Measurements from ENCODE around the gene DOK1. TPM values are rescaled to one million over a fixed set of nuclear protein-coding genes. Genes with fewer than 3 reads are reported as not detected.

The DOK1 gene
- polyA plus RNA-seq, 3 donors: 48.0 to 53.6 (median 49.3) TPM

DNA sequence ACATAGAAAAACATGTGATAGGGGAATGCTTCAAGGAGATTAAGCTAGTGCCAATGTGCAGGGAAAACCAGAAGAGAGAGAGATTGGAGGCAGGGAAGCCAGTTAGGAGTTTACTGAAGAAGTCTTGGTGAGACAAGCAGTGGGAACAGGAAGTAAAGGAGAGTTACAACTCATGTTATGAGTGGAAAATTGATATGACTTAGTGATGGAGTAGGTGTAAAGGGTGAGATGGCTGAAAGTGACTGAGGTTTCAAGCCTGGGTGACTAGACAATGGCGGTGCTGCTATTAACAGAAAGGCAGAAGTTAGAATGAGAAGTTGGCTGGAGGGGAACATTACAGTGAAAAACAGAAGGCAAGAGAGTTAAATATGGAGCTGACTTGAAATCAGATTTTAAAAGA, 16.5 kb downstream of the DOK1 start:
- H3K9me3 Mint-ChIP-seq: peaks cover 0 to 3% (median 0%) of the 10 kb centered on the region in 7 donors
- peaks cover 0 to 4% of the 10 kb centered on the region in 2 donors for H3K36me3 Mint-ChIP-seq
- H3K4me3 ChIP-seq (replicated peaks in 1 of 3; ENCODE audit: low read depth in 2 of 3, low read length in 3 of 3): no peak overlapping the region
- peak overlapping the region in 1 of 2 donors; percentile 61 for H3K27ac ChIP-seq (ENCODE audit: low read depth in 1 of 2, low read length in 2 of 2)
- H3K4me1 ChIP-seq (ENCODE audit: control insufficient read depth in 1 of 2, insufficient read depth in 2 of 2, low read length in 2 of 2): peaks cover 82 to 92% of the 10 kb centered on the region in 2 donors
- H3K9ac ChIP-seq (ENCODE audit: insufficient read depth, low read length, poor library complexity, severe bottlenecking): no peak overlapping the region
- no peak overlapping the region for H3K27ac Mint-ChIP-seq
- DNase-seq: peak; percentile 36 to 48 (median 40)
- H3K4me3 Mint-ChIP-seq: no peak overlapping the region
- H3K79me2 ChIP-seq (ENCODE audit: insufficient read depth, low read length): peaks cover 7% of the 10 kb centered on the region
- no peaks in the 10 kb centered on the region for H3K36me3 ChIP-seq (replicated peaks in 1 of 2; ENCODE audit: control insufficient read depth in 1 of 2, insufficient read depth in 2 of 2, low read length in 2 of 2)
- intact Hi-C loops (cut with micrococcal nuclease): no loop called here
- H3K4me2 ChIP-seq (replicated peaks; ENCODE audit: extremely low read depth, low read length, poor library complexity, severe bottlenecking): peak overlapping the region; percentile 23
- H3K9me3 ChIP-seq (replicated peaks in 1 of 2; ENCODE audit: control insufficient read depth in 1 of 2, insufficient read depth in 1 of 2, low read length in 2 of 2): no peaks in the 10 kb centered on the region
- no peaks in the 10 kb centered on the region for H4K20me1 ChIP-seq (ENCODE audit: insufficient read depth, low read length)
- peaks cover 0 to 3% (median 0%) of the 10 kb centered on the region in 3 donors for H3K27me3 Mint-ChIP-seq (ENCODE audit: low read depth in 3 of 3)
- H3K4me1 Mint-ChIP-seq: peaks cover 71% of the 10 kb centered on the region
- 0% methylated on average over 1 of the region's 1 CpG for WGBS (ENCODE audit: insufficient coverage)
- no peak for TF ChIP-seq CTCF (IDR thresholded peaks at IDR 0.05)
- H2AFZ ChIP-seq (ENCODE audit: insufficient read depth, low read depth, low read length, poor library complexity, severe bottlenecking): peak overlapping the region; percentile 68
- H3K27me3 ChIP-seq (ENCODE audit: control insufficient read depth in 2 of 2, insufficient read depth in 2 of 2, low read length in 2 of 2): no peaks in the 10 kb centered on the region

DNA sequence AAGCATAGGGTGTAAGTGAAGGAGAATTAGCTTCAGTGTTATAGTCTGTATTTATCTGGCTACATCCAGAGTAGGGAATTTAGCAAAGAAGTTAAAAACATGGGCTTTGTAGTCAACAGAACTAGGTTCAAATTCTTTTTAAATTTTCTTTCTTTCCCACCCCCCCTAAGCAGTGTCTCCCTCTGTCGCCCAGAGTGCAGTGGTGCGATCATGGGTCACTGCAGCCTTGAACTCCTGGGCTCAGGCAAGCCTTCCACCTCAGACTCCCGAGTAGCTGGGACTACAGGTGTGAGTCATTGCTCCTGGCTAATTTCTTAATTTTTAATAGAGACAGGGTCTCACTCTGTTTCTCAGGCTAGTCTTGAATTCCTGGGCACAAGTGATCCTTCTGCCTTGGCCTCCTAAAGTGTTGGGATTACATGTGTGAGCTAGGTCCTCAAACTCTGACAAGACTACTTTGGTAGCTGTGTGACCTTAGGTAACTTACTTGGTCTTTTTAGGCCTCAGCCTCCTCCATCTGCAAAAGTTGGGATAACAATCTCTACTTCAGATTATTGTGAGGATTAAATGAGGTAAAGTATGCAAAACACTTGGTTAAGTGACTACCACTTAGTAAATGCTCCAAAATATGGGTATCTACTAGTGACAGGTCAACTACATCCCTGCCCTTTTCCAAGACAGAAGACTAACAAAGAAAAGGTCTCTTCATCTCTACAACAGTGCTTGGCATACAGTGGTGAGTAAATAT, 17.8 kb downstream of the DOK1 start:
- H3K36me3 ChIP-seq (replicated peaks in 1 of 2; ENCODE audit: control insufficient read depth in 1 of 2, insufficient read depth in 2 of 2, low read length in 2 of 2): no peaks in the 10 kb centered on the region
- H2AFZ ChIP-seq (ENCODE audit: insufficient read depth, low read depth, low read length, poor library complexity, severe bottlenecking): no peak overlapping the region
- Mint-ChIP-seq H3K4me1 (peaks cover 72% of the 10 kb centered on the region), H3K27me3 (ENCODE audit: low read depth in 3 of 3) (peaks cover 0 to 3% (median 0%) of the 10 kb centered on the region in 3 donors), H3K36me3 (peaks cover 0 to 4% of the 10 kb centered on the region in 2 donors), H3K4me3 (no peak overlapping the region), H3K27ac (peak overlapping the region in 5 of 7 donors; percentile 19 to 61 (median 47)), H3K9me3 (peaks cover 0 to 3% (median 0%) of the 10 kb centered on the region in 7 donors)
- TF ChIP-seq CTCF (IDR thresholded peaks at IDR 0.05): no peak
- H3K4me1 ChIP-seq (ENCODE audit: control insufficient read depth in 1 of 2, insufficient read depth in 2 of 2, low read length in 2 of 2): peaks cover 83 to 92% of the 10 kb centered on the region in 2 donors
- H3K27ac ChIP-seq (ENCODE audit: low read depth in 1 of 2, low read length in 2 of 2): peak overlapping the region in 1 of 2 donors; percentile 61
- no peak overlapping the region for H3K9ac ChIP-seq (ENCODE audit: insufficient read depth, low read length, poor library complexity, severe bottlenecking)
- no peaks in the 10 kb centered on the region for H3K9me3 ChIP-seq (replicated peaks in 1 of 2; ENCODE audit: control insufficient read depth in 1 of 2, insufficient read depth in 1 of 2, low read length in 2 of 2)
- H3K4me2 ChIP-seq (replicated peaks; ENCODE audit: extremely low read depth, low read length, poor library complexity, severe bottlenecking): no peak overlapping the region
- 94% methylated on average over 3 of the region's 3 CpGs for WGBS (ENCODE audit: insufficient coverage)
- no peak for DNase-seq
- H3K79me2 ChIP-seq (ENCODE audit: insufficient read depth, low read length): peaks cover 7% of the 10 kb centered on the region
- intact Hi-C loops (cut with micrococcal nuclease): no loop called here
- no peaks in the 10 kb centered on the region for H4K20me1 ChIP-seq (ENCODE audit: insufficient read depth, low read length)
- H3K4me3 ChIP-seq (replicated peaks in 1 of 3; ENCODE audit: low read depth in 2 of 3, low read length in 3 of 3): no peak overlapping the region
- no peaks in the 10 kb centered on the region for H3K27me3 ChIP-seq (ENCODE audit: control insufficient read depth in 2 of 2, insufficient read depth in 2 of 2, low read length in 2 of 2)

All from CD14-positive monocyte (primary cell).